Non-pigmented ciliary epithelial cell (primary cell): ENCODE data around the gene PCDH1.
"Not testable (repeated sequence)": the region's sequence is repeated elsewhere in the genome, so short reads cannot be mapped to it uniquely, and the experiment has no call there.

ENCODE experiments used
- DNase-seq: peaks from one replicate; pipeline ENCODE4 v3.0.0-alpha.2; 2010; ENCODE audit warnings: low read depth

PCDH1 gene

DNA sequence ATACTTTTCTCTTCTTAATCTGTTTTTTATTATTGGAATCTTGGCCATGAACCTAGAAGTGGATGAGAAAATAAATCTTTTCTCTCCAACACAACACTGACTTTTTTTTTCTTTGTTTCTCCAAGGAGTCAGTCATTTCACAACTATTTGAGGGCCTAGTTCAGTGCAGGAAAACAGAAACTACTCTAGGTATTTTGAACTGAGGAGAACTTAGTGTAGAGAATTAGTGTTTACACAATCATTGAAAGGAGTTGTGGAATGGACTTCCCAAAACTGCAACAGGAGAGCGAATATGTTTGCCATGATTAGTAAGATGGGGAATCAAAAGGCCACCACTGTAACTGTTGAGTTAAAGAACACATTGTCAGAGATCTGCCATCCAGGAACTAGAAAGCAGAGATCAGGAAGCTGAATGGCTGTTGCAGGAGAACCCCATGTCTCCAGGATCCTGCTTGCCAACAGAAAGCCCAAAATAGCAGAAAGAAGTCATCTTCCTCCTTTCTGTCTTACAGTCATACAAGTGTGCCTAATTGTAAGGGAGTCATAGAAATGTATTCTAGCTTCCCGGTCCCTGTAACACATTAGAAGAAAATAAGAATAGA lies 20.3 kb upstream of the PCDH1 start:
- DNase-seq: no peak

DNA sequence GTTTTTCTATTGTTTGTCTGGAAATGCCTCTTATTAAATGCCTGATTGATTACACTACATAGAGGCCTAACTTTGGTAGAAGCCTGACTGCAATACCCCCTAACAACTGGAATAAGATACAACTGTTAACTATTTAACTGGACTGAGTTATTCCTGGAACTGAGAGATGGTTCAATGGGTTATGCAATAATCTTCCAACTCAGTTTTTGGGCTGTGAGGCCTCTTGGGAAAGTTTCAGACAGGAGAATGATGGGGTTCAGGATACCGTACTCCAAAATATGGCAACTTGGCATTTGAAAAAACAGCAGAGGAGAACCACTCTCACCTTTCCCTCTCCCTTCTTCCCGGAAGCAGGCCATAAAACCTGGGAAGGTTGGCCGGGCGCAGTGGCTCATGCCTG lies 19.2 kb upstream of the PCDH1 start:
- DNase-seq: no peak

- not testable (repeated sequence) for DNase-seq
Measured at GRCh38 chr5:141890429-141890828, 12.2 kb upstream of the PCDH1 start.

DNA sequence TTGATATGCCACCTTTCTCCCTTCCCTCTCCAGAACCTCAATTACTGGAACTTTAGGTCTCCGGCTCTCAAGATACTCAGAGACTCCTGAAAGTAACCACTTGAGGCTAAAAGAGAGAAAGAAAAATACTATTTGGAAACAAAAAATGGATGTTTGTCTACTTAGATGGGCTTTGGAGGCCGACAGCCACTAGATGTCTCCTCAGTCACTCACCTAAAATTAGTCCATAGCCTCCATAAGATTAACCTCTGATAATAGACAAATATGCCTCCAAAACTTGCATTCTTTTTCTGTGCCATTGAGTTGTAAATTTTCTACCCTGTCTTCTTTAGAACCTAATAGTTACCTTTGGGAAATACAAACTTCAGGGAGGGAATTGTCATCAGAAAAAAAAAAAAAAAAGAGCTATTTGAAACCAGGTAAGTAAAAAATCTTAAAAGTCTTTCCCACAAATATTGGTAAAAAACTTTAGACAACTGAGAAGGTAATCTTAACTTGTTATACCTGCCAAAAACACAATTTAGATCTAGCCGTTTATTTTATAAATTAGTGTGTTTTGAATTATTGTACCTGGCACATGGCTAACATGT lies 11.2 kb upstream of the PCDH1 start:
- no peak for DNase-seq

- DNase-seq: no peak
Measured at GRCh38 chr5:141883892-141884318, 5.7 kb upstream of the PCDH1 start.

DNA sequence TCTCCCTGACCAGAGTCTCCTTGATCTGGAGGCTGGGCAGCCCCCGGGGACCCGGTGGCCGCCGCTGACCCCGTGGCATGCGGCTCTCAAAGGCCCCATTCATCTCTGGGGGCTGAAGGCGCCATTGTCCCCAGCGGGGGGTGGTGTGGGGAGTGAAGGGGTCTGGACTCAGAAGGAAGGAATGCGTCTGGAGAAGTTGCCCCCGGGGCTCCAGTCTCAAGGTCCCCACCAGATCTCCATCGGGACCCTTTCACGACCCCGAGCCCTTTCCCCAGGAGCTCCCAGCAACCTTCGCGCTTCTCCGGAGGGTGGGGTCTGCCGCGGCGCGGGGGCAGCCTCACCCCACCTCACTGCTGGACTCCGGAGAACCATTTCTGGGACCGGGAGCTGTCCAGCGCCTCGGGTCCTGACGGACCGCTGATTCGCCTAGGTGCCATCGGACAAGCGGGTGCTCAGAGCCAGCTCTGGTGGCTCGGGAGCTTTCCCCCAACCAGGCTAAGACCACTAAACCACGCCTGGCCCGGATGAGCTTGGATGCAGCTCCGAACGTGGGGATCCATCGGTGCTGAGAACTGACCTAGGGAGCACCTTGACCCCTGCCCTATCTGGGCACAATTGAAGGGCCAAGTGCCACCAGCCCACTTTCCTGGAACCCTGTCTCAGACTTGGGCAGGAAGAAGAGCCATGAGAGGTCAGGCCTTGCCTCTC lies 5.1 kb upstream of the PCDH1 start:
- DNase-seq: no peak

GRCh38 chr5:141882594-141883183 lies 4.5 kb upstream of the PCDH1 start:
- no peak for DNase-seq

DNA sequence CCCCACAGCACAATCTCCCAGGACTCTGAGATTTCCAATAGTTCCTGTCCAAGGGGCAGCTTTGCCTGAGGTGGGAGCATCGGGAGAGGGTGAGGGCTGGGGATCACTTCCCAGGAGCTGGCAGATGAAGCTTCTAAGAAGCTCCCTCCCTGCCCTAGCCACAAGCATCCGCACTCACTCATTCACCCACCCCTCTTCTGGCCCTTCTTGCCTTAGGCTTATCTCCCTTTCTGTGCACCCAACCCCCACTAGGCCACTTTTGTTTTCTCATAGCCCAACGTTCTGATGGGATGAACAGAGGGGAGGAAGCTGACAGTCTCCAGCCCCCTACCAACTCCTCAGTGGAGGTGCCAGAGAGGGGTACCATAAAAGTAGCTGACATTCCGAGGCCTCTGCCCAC lies 3.7 kb upstream of the PCDH1 start:
- DNase-seq: no peak

- no peak for DNase-seq
Measured at GRCh38 chr5:141880961-141881801, 3.0 kb upstream of the PCDH1 start.

GRCh38 chr5:141879941-141880738 lies 1.9 kb upstream of the PCDH1 start:
- no peak for DNase-seq

- no peak for DNase-seq
Measured at GRCh38 chr5:141879426-141879759, 1.2 kb upstream of the PCDH1 start.

- peak; percentile 47 for DNase-seq
Measured at GRCh38 chr5:141878711-141879425, 658 bp upstream of the PCDH1 start.

DNA sequence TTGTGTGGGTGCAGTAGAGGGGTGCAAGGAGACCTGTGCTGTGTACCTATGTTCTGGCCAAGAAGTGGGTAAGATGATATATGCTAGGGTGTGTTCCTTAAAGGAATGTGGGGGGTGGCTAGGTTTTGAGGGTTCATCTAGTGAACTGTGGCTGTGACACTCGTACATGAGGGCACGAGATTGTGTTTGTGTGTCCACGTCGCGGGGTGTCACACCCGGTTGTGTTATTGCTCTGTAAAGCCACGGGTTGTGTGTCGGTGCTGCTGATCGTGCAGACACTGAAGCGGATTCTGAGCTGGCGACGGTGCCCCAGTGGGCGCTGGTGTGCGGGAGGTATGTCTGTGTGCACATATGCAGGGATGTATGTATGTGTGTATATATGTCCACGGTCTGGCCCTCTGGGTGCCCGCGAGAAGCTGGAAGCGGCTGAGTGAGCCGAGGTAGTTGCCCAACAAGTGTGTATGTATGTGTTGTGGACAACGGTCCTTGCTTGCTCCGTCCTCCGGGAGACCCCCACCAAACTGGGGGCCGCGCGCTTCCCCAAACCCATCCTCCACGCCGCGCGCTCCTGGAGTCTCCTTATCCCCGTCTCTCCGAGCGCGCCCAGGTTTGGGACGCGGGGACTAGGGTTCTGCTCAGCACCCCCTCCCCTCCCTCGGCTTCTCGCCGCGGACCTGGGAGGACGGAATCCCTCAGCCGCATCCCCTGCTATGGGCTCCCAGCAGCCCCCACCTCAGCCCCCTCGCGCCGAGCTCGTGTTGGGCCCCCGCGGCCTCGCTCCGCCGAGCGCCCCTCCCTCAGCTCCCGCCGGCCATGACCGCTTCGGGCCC lies 639 bp downstream of the PCDH1 start:
- DNase-seq: no peak

- DNase-seq: no peak
Measured at GRCh38 chr5:141876628-141877355, 1.4 kb downstream of the PCDH1 start.

- no peak for DNase-seq
Measured at GRCh38 chr5:141875795-141876627, 2.2 kb downstream of the PCDH1 start.

GRCh38 chr5:141875022-141875740 lies 3.0 kb downstream of the PCDH1 start:
- no peak for DNase-seq

- DNase-seq: no peak
Measured at GRCh38 chr5:141874262-141874964, 3.8 kb downstream of the PCDH1 start.
